Measurements from ENCODE around the gene NARS2. TPM values are rescaled to one million over a fixed set of nuclear protein-coding genes. Genes with fewer than 3 reads are reported as not detected.
"Not testable (repeated sequence)": the region's sequence is repeated elsewhere in the genome, so short reads cannot be mapped to it uniquely, and the experiment has no call there.

NARS2 gene
- total RNA-seq, 4 donors from 2014 or later: 12.9 to 29.1 (median 18.7) TPM

- H3K4me1 ChIP-seq: no peaks in the 10 kb centered on the region
- no peaks in the 10 kb centered on the region for H3K36me3 ChIP-seq
- H3K9me3 ChIP-seq: no peaks in the 10 kb centered on the region
- no peak overlapping the region for H3K27ac ChIP-seq
- no peak for DNase-seq
- in situ Hi-C loops (cut with MboI; ENCODE audit: low sequenced_read_pairs in 4 of 4): no loop called here
- no peak for ATAC-seq
- intact Hi-C loops (cut with DNase I; ENCODE audit: low total_unique reads): no loop called here
- TF ChIP-seq CTCF (IDR thresholded peaks at IDR 0.05 in 4 of 5, conservative IDR thresholded peaks at IDR 0.05 in 1 of 5): no peak
- no peak for TF ChIP-seq POLR2A (IDR thresholded peaks at IDR 0.05)
- no peaks in the 10 kb centered on the region for H3K27me3 ChIP-seq
- no peak overlapping the region for H3K4me3 ChIP-seq
Measured at GRCh38 chr11:78603792-78604191, 29.1 kb upstream of the NARS2 start.

GRCh38 chr11:78602771-78603170 is 28.1 kb upstream of the NARS2 start:
- H3K4me1 ChIP-seq; intact Hi-C loops (cut with DNase I; ENCODE audit: low total_unique reads); H3K36me3 ChIP-seq; in situ Hi-C loops (cut with MboI; ENCODE audit: low sequenced_read_pairs in 4 of 4); DNase-seq; H3K9me3 ChIP-seq; H3K4me3 ChIP-seq; ATAC-seq; H3K27ac ChIP-seq; H3K27me3 ChIP-seq: not testable (repeated sequence)

GRCh38 chr11:78601066-78601465 is 26.4 kb upstream of the NARS2 start:
- H3K36me3 ChIP-seq; H3K4me3 ChIP-seq; H3K9me3 ChIP-seq; DNase-seq; H3K27me3 ChIP-seq; intact Hi-C loops (cut with DNase I; ENCODE audit: low total_unique reads); in situ Hi-C loops (cut with MboI; ENCODE audit: low sequenced_read_pairs in 4 of 4); H3K4me1 ChIP-seq; ATAC-seq; H3K27ac ChIP-seq: not testable (repeated sequence)

- H3K36me3 ChIP-seq; H3K27ac ChIP-seq; H3K4me1 ChIP-seq; H3K4me3 ChIP-seq; H3K9me3 ChIP-seq; intact Hi-C loops (cut with DNase I; ENCODE audit: low total_unique reads); DNase-seq; H3K27me3 ChIP-seq; ATAC-seq; in situ Hi-C loops (cut with MboI; ENCODE audit: low sequenced_read_pairs in 4 of 4): not testable (repeated sequence)
Measured at GRCh38 chr11:78597579-78597978, 22.9 kb upstream of the NARS2 start.

GRCh38 chr11:78595436-78596130 is 20.9 kb upstream of the NARS2 start:
- H3K36me3 ChIP-seq: no peaks in the 10 kb centered on the region
- no peak for ATAC-seq
- H3K4me1 ChIP-seq: no peaks in the 10 kb centered on the region
- no peak overlapping the region for H3K4me3 ChIP-seq
- DNase-seq: no peak
- TF ChIP-seq CTCF (IDR thresholded peaks at IDR 0.05 in 4 of 5, conservative IDR thresholded peaks at IDR 0.05 in 1 of 5) (no peak), POLR2A (IDR thresholded peaks at IDR 0.05) (no peak)
- H3K9me3 ChIP-seq: no peaks in the 10 kb centered on the region
- no peak overlapping the region for H3K27ac ChIP-seq
- no peaks in the 10 kb centered on the region for H3K27me3 ChIP-seq
- in situ Hi-C loops (cut with MboI; ENCODE audit: low sequenced_read_pairs in 4 of 4): no loop called here
- intact Hi-C loops (cut with DNase I; ENCODE audit: low total_unique reads): no loop called here

- Histone ChIP-seq H3K27me3 (no peaks in the 10 kb centered on the region), H3K27ac (no peak overlapping the region), H3K4me1 (no peaks in the 10 kb centered on the region), H3K36me3 (no peaks in the 10 kb centered on the region), H3K9me3 (no peaks in the 10 kb centered on the region), H3K4me3 (no peak overlapping the region)
- TF ChIP-seq CTCF (IDR thresholded peaks at IDR 0.05 in 4 of 5, conservative IDR thresholded peaks at IDR 0.05 in 1 of 5) (no peak), POLR2A (IDR thresholded peaks at IDR 0.05) (no peak)
- intact Hi-C loops (cut with DNase I; ENCODE audit: low total_unique reads): no loop called here
- in situ Hi-C loops (cut with MboI; ENCODE audit: low sequenced_read_pairs in 4 of 4): no loop called here
- ATAC-seq (no peak), DNase-seq (no peak)
Measured at GRCh38 chr11:78594814-78595213, 20.1 kb upstream of the NARS2 start.
